WTC11 (cell line): Measurements from ENCODE around the gene TMEM271. TPM values are rescaled to one million over a fixed set of nuclear protein-coding genes. Genes with fewer than 3 reads are reported as not detected.
"Not testable (repeated sequence)": the region's sequence is repeated elsewhere in the genome, so short reads cannot be mapped to it uniquely, and the experiment has no call there.

Experiments used
- ATAC-seq: fragments of 200-7000 bp; cut with Tn5 transposase; 2 replicates; pipeline ENCODE4 v1.10.0; 2021; ENCODE audit warnings: mild to moderate bottlenecking, moderate library complexity
- CTCF ChIA-PET: fragments of 300-600 bp; sonication (Branson Sonifier 250); formaldehyde crosslinking; loops from one replicate; lab custom pipeline; 2021; ENCODE audit warnings: antibody characterized with exemption; lab: Charles Lee
- POLR2A ChIA-PET: fragments of 350-600 bp; sonication (Branson Sonifier 250); formaldehyde crosslinking; loops from one replicate; lab custom pipeline; 2021; ENCODE audit warnings: antibody characterized with exemption; lab: Charles Lee
- DNase-seq: peaks from one replicate; pipeline ENCODE4 v3.0.0; 2021; ENCODE audit warnings: low spot score
- H3K27ac Mint-ChIP-seq: 2 replicates; pipeline ENCODE4 v1.8.0; 2021; ENCODE audit warnings: mixed read lengths
- H3K27me3 Mint-ChIP-seq: 2 replicates; pipeline ENCODE4 v1.8.0; 2021; ENCODE audit warnings: low read depth, mild to moderate bottlenecking, moderate library complexity, mixed read lengths
- H3K36me3 Mint-ChIP-seq: 2 replicates; pipeline ENCODE4 v1.8.0; 2021; ENCODE audit warnings: mixed read lengths
- H3K4me1 Mint-ChIP-seq: 2 replicates; pipeline ENCODE4 v1.8.0; 2022; ENCODE audit warnings: mixed read lengths
- H3K4me3 Mint-ChIP-seq: 2 replicates; pipeline ENCODE4 v1.8.0; 2021; ENCODE audit warnings: mild to moderate bottlenecking, moderate library complexity, mixed read lengths
- H3K9me3 Mint-ChIP-seq: 2 replicates; pipeline ENCODE4 v1.8.0; 2021; ENCODE audit warnings: mixed read lengths
- CBFB ChIP-seq: sonication (generic); formaldehyde crosslinking; IDR thresholded peaks from 2 replicates; pipeline ENCODE4 v1.8.1; 2022; ENCODE audit warnings: mild to moderate bottlenecking, low read depth, missing genetic modification reagents
- ELF4 ChIP-seq: sonication (generic); formaldehyde crosslinking; IDR thresholded peaks from 2 replicates; pipeline ENCODE4 v1.8.1; 2022; ENCODE audit warnings: low read depth, mild to moderate bottlenecking, moderate library complexity, missing genetic modification reagents
- GTF2I ChIP-seq: fragments of 250-450 bp; sonication (Bioruptor Pico); conservative IDR thresholded peaks from 2 replicates; pipeline ENCODE4 v1.4.0; 2021; ENCODE audit warnings: mild to moderate bottlenecking
- HMGA2 ChIP-seq: fragments of 250-450 bp; sonication (Bioruptor Pico); IDR thresholded peaks from 2 replicates; pipeline ENCODE4 v1.4.0; 2021; ENCODE audit warnings: mild to moderate bottlenecking, moderate library complexity
- IRF1 ChIP-seq: sonication (generic); formaldehyde crosslinking; IDR thresholded peaks from 2 replicates; pipeline ENCODE4 v1.8.0; 2023; ENCODE audit warnings: missing genetic modification reagents
- MLX ChIP-seq: sonication (generic); formaldehyde crosslinking; IDR thresholded peaks from 2 replicates; pipeline ENCODE4 v1.8.1; 2023; ENCODE audit warnings: mild to moderate bottlenecking, missing genetic modification reagents, moderate library complexity
- NFATC4 ChIP-seq: fragments of 250-450 bp; sonication (Bioruptor Pico); IDR thresholded peaks from 2 replicates; pipeline ENCODE4 v1.9.0; 2021; ENCODE audit warnings: mild to moderate bottlenecking
- NFYB ChIP-seq: sonication (generic); formaldehyde crosslinking; conservative IDR thresholded peaks from 2 replicates; pipeline ENCODE4 v1.8.0; 2022; ENCODE audit warnings: low read depth, missing genetic modification reagents
- PREB ChIP-seq: sonication (generic); formaldehyde crosslinking; IDR thresholded peaks from 2 replicates; pipeline ENCODE4 v1.8.1; 2022; ENCODE audit warnings: mild to moderate bottlenecking, missing genetic modification reagents, moderate library complexity, borderline replicate concordance
- SOX15 ChIP-seq: fragments of 250-450 bp; sonication (Bioruptor Pico); IDR thresholded peaks from 2 replicates; pipeline ENCODE4 v1.9.0; 2021; ENCODE audit warnings: mild to moderate bottlenecking
- TEAD1 ChIP-seq: sonication (generic); formaldehyde crosslinking; IDR thresholded peaks from 2 replicates; pipeline ENCODE4 v1.8.0; 2022; ENCODE audit warnings: mild to moderate bottlenecking, missing genetic modification reagents
- ZNF317 ChIP-seq: sonication (generic); formaldehyde crosslinking; IDR thresholded peaks from 2 replicates; pipeline ENCODE4 v1.8.1; 2023; ENCODE audit warnings: low read depth, mild to moderate bottlenecking, moderate library complexity, missing genetic modification reagents, borderline replicate concordance
- ZSCAN18 ChIP-seq: fragments of 250-450 bp; sonication (Bioruptor Pico); IDR thresholded peaks from 2 replicates; pipeline ENCODE4 v2.1.2; 2022; ENCODE audit warnings: mild to moderate bottlenecking, moderate library complexity
- total RNA-seq: library from RNA; stranded (reverse); gene quantifications from 3 replicates; pipeline ENCODE4 v1.2.3, GENCODE V29; 2021
- TF ChIP-seq, protein P1 (sequence below): fragments of 250-450 bp; sonication (Bioruptor Pico); IDR thresholded peaks from 2 replicates; pipeline ENCODE4 v1.9.0; 2021; ENCODE audit warnings: mild to moderate bottlenecking
- TF ChIP-seq, protein P2 (sequence below): sonication (generic); formaldehyde crosslinking; IDR thresholded peaks from 2 replicates; pipeline ENCODE4 v1.8.1; 2022; ENCODE audit warnings: mild to moderate bottlenecking, moderate library complexity, missing genetic modification reagents
- TF ChIP-seq, protein P3 (sequence below): sonication (generic); formaldehyde crosslinking; IDR thresholded peaks from 2 replicates; pipeline ENCODE4 v1.8.0; 2022; ENCODE audit warnings: missing genetic modification reagents

The TMEM271 gene
- total RNA-seq, 1 experiment from 2014 or later, result 0.31 TPM

- TF ChIP-seq, protein P1, sequence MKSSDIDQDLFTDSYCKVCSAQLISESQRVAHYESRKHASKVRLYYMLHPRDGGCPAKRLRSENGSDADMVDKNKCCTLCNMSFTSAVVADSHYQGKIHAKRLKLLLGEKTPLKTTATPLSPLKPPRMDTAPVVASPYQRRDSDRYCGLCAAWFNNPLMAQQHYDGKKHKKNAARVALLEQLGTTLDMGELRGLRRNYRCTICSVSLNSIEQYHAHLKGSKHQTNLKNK (CRISPR knock-in tag), result no peak
- no peak for TF ChIP-seq MLX (CRISPR knock-in tag)
Measured at GRCh38 chr4:566508-567295, 9.4 kb downstream of the TMEM271 start (continued).

DNA sequence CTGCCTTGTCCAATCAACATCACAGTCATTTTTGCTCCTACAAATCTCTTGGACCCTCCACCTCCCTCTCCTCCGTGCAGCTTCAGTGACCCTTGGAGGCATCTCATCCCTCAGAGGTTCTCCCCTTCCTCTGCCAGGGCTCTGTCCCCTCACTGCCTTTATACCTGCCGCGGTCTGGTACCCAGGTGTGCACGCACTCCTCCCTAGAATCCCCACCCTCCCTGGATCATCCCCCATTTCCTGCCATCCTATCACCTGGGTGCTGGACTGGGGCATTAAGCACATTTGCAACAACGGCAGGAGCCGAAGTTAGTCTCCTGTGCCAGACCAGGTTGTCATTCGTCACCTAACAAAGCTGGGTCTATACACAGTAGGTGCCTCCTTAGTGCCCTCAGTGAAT, 10.1 kb downstream of the TMEM271 start:
- Mint-ChIP-seq H3K4me3 (no peak overlapping the region), H3K36me3 (peaks cover 25% of the 10 kb centered on the region), H3K4me1 (no peaks in the 10 kb centered on the region), H3K9me3 (peaks cover 49% of the 10 kb centered on the region), H3K27ac (no peak overlapping the region), H3K27me3 (peaks cover 18% of the 10 kb centered on the region)
- CTCF ChIA-PET, result interaction anchor here (0.6 kb wide), 1 partner anchor 19 kb away, joined by 4 read pairs; no protein-coding TSS in a partner anchor
- no peak for TF ChIP-seq CBFB (CRISPR knock-in tag)
- POLR2A ChIA-PET, result no interaction called here
- DNase-seq (no peak), ATAC-seq (no peak)

- H3K27ac Mint-ChIP-seq, H3K4me3 Mint-ChIP-seq, ATAC-seq, H3K4me1 Mint-ChIP-seq, CTCF ChIA-PET, DNase-seq, POLR2A ChIA-PET: not testable (repeated sequence)
- Mint-ChIP-seq H3K36me3 (peaks cover 25% of the 10 kb centered on the region), H3K27me3 (peaks cover 14% of the 10 kb centered on the region), H3K9me3 (peaks cover 49% of the 10 kb centered on the region)
Measured at GRCh38 chr4:565614-566013, 10.5 kb downstream of the TMEM271 start.

DNA sequence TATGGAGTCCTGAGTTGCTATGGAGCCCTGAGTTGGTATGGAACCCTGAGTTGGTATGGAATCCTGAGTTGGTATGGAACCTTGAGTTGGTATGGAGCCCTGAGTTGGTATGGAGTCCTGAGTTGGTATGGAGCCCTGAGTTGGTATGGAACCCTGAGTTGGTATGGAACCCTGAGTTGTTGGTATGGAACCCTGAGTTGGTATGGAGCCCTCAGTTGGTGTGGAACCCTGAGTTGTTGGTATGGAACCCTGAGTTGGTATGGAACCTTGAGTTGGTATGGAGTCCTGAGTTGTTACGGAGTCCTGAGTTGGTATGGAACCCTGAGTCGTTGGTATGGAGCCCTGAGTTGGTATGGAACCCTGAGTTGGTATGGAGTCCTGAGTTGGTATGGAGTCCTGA, 13.6 kb downstream of the TMEM271 start:
- H3K4me1 Mint-ChIP-seq, ATAC-seq, POLR2A ChIA-PET, H3K27ac Mint-ChIP-seq, CTCF ChIA-PET, DNase-seq, H3K4me3 Mint-ChIP-seq: not testable (repeated sequence)
- H3K27me3 Mint-ChIP-seq, result peaks cover 14% of the 10 kb centered on the region
- peaks cover 28% of the 10 kb centered on the region for H3K36me3 Mint-ChIP-seq
- peaks cover 56% of the 10 kb centered on the region for H3K9me3 Mint-ChIP-seq

GRCh38 chr4:561426-561825, 14.7 kb downstream of the TMEM271 start:
- TF ChIP-seq ZNF317 (CRISPR knock-in tag), result no peak
- TF ChIP-seq GTF2I, result no peak
- no peak for TF ChIP-seq HMGA2
- TF ChIP-seq, protein P2, sequence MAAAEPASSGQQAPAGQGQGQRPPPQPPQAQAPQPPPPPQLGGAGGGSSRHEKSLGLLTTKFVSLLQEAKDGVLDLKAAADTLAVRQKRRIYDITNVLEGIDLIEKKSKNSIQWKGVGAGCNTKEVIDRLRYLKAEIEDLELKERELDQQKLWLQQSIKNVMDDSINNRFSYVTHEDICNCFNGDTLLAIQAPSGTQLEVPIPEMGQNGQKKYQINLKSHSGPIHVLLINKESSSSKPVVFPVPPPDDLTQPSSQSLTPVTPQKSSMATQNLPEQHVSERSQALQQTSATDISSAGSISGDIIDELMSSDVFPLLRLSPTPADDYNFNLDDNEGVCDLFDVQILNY (CRISPR knock-in tag), result no peak
- no peak for TF ChIP-seq SOX15 (CRISPR knock-in tag)
- TF ChIP-seq IRF1 (CRISPR knock-in tag), result no peak
- no peak for TF ChIP-seq TEAD1 (CRISPR knock-in tag)
- TF ChIP-seq ELF4 (CRISPR knock-in tag), result no peak
- TF ChIP-seq ZSCAN18 (CRISPR knock-in tag), result no peak
- TF ChIP-seq NFYB (CRISPR knock-in tag), result no peak
- TF ChIP-seq, protein P3, sequence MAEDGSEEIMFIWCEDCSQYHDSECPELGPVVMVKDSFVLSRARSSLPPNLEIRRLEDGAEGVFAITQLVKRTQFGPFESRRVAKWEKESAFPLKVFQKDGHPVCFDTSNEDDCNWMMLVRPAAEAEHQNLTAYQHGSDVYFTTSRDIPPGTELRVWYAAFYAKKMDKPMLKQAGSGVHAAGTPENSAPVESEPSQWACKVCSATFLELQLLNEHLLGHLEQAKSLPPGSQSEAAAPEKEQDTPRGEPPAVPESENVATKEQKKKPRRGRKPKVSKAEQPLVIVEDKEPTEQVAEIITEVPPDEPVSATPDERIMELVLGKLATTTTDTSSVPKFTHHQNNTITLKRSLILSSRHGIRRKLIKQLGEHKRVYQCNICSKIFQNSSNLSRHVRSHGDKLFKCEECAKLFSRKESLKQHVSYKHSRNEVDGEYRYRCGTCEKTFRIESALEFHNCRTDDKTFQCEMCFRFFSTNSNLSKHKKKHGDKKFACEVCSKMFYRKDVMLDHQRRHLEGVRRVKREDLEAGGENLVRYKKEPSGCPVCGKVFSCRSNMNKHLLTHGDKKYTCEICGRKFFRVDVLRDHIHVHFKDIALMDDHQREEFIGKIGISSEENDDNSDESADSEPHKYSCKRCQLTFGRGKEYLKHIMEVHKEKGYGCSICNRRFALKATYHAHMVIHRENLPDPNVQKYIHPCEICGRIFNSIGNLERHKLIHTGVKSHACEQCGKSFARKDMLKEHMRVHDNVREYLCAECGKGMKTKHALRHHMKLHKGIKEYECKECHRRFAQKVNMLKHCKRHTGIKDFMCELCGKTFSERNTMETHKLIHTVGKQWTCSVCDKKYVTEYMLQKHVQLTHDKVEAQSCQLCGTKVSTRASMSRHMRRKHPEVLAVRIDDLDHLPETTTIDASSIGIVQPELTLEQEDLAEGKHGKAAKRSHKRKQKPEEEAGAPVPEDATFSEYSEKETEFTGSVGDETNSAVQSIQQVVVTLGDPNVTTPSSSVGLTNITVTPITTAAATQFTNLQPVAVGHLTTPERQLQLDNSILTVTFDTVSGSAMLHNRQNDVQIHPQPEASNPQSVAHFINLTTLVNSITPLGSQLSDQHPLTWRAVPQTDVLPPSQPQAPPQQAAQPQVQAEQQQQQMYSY (CRISPR knock-in tag), result no peak
- no peak for TF ChIP-seq NFATC4 (CRISPR knock-in tag)
- no peak for TF ChIP-seq PREB
- TF ChIP-seq, all 79 proteins: peak for 0
- peaks cover 29% of the 10 kb centered on the region for H3K36me3 Mint-ChIP-seq
- H3K4me3 Mint-ChIP-seq, result no peak overlapping the region
- ATAC-seq, result no peak
- peaks cover 20% of the 10 kb centered on the region for H3K27me3 Mint-ChIP-seq
- no peaks in the 10 kb centered on the region for H3K4me1 Mint-ChIP-seq
- DNase-seq, result no peak
- H3K9me3 Mint-ChIP-seq, result peaks cover 62% of the 10 kb centered on the region
- POLR2A ChIA-PET, result no interaction called here
- no peak overlapping the region for H3K27ac Mint-ChIP-seq
- CTCF ChIA-PET, result interaction anchor here (0.7 kb wide), 1 partner anchor 126 kb away, joined by 4 read pairs; no protein-coding TSS in a partner anchor
